PC-9 (cell line): ENCODE data around the gene PRRX2. TPM values are rescaled to one million over a fixed set of nuclear protein-coding genes. Genes with fewer than 3 reads are reported as not detected.
A peak's percentile ranks its signal among the peaks of the same experiment; 100 is the strongest.

Source experiments
- BruUV-seq: library from RNA; stranded (reverse); fragments of 400-500 nt; replicated peaks from 2 replicates; lab custom pipeline; 2021; lab: Mats Ljungman, UMichigan
- CTCF ChIA-PET: fragments of 300-600 bp; sonication (Branson Sonifier 250); formaldehyde crosslinking; loops from one replicate; lab custom pipeline; 2022; ENCODE audit warnings: antibody characterized with exemption; lab: Charles Lee
- POLR2A ChIA-PET: fragments of 300-600 bp; sonication (Branson Sonifier 250); formaldehyde crosslinking; loops from one replicate; lab custom pipeline; 2022; ENCODE audit warnings: antibody characterized with exemption; ENCODE audit not compliant: unreplicated experiment; lab: Charles Lee
- DNase-seq, 2 experiments: peaks; one replicate each; pipeline versions ENCODE4 v3.0.0 to v3.0.0-alpha.2; 2015 to 2022; ENCODE audit warnings: mixed read lengths in 1 of 2
- H2AFZ ChIP-seq: fragments of 200-600 bp; sonication (generic); 2 replicates; pipeline ENCODE4 v1.8.1; 2017; ENCODE audit warnings: antibody characterized with exemption
- H3F3A ChIP-seq: fragments of 200-600 bp; sonication (generic); 2 replicates; pipeline ENCODE4 v1.8.1; 2017; ENCODE audit warnings: antibody characterized with exemption, mild to moderate bottlenecking, low read depth; ENCODE audit not compliant: insufficient read depth
- H3K27ac ChIP-seq: fragments of 200-600 bp; sonication (generic); 2 replicates; pipeline ENCODE4 v1.6.1; 2016; ENCODE audit warnings: mixed run types
- H3K27me3 ChIP-seq: fragments of 200-600 bp; sonication (generic); 2 replicates; pipeline ENCODE4 v1.6.1; 2016; ENCODE audit warnings: low read depth, mixed run types; ENCODE audit not compliant: insufficient read depth
- H3K36me3 ChIP-seq: fragments of 200-600 bp; sonication (generic); 2 replicates; pipeline ENCODE4 v1.6.1; 2016; ENCODE audit warnings: low read depth, mixed run types
- H3K4me1 ChIP-seq: fragments of 200-600 bp; sonication (generic); replicated peaks from 2 replicates; pipeline ENCODE4 v1.6.1; 2016; ENCODE audit warnings: mixed run types; ENCODE audit not compliant: insufficient read depth
- H3K4me2 ChIP-seq: fragments of 200-600 bp; sonication (generic); 2 replicates; pipeline ENCODE4 v1.6.1; 2017; ENCODE audit warnings: mixed run types
- H3K4me3 ChIP-seq: fragments of 200-600 bp; sonication (generic); 2 replicates; pipeline ENCODE4 v1.6.1; 2016; ENCODE audit warnings: mixed run types
- H3K79me2 ChIP-seq: fragments of 200-600 bp; sonication (generic); 2 replicates; pipeline ENCODE4 v1.6.1; 2017; ENCODE audit warnings: low read depth, mixed run types
- H3K9me2 ChIP-seq: fragments of 200-600 bp; sonication (generic); 2 replicates; pipeline ENCODE4 v1.8.1; 2017; ENCODE audit warnings: mild to moderate bottlenecking; ENCODE audit not compliant: insufficient read depth
- H3K9me3 ChIP-seq: fragments of 200-600 bp; sonication (generic); 2 replicates; pipeline ENCODE4 v1.8.1; 2016; ENCODE audit warnings: low read depth; ENCODE audit not compliant: insufficient read depth
- H4K20me1 ChIP-seq: fragments of 200-600 bp; sonication (generic); 2 replicates; pipeline ENCODE4 v1.8.1; 2017; ENCODE audit not compliant: insufficient read depth
- CTCF ChIP-seq: fragments of 200-600 bp; sonication (generic); conservative IDR thresholded peaks from 2 replicates; pipeline ENCODE4 v1.6.1; 2017; ENCODE audit warnings: mixed run types, antibody characterized with exemption, mild to moderate bottlenecking, moderate library complexity
- EZH2 ChIP-seq: fragments of 200-600 bp; sonication (generic); IDR thresholded peaks from 2 replicates; pipeline ENCODE4 v1.8.0; 2017; ENCODE audit warnings: antibody characterized with exemption, low read depth
- intact Hi-C: fragments of 100-400 bp; cut with micrococcal nuclease; formaldehyde crosslinking; loops from one replicate; pipeline ENCODE4 v1.10.0; 2022; ENCODE audit not compliant: unreplicated experiment
- total RNA-seq: library from RNA; stranded (reverse); gene quantifications from 2 replicates; pipeline ENCODE4 v1.2.3, GENCODE V29; 2021

PRRX2 gene
- total RNA-seq, 1 experiment from 2014 or later, result 0.98 TPM

- Histone ChIP-seq H2AFZ (no peak overlapping the region), H3K27ac (no peak overlapping the region), H3K79me2 (no peaks in the 10 kb centered on the region), H3K9me3 (no peaks in the 10 kb centered on the region), H3K27me3 (peaks cover 11% of the 10 kb centered on the region; the same call in 1 of the 2 replicates), H3K36me3 (no peaks in the 10 kb centered on the region), H3K9me2 (no peaks in the 10 kb centered on the region), H3F3A (peaks cover 13% of the 10 kb centered on the region; the same call in 1 of the 2 replicates), H3K4me3 (no peak overlapping the region), H3K4me1 (peaks cover 16% of the 10 kb centered on the region), H4K20me1 (no peaks in the 10 kb centered on the region), H3K4me2 (no peak overlapping the region)
- ChIA-PET CTCF (no interaction called here), POLR2A (no interaction called here)
- no TSS peak for BruUV-seq
- intact Hi-C loops, result no loop called here
- TF ChIP-seq EZH2 (no peak), CTCF (no peak)
- DNase-seq, result no peak
Observed at GRCh38 chr9:129681924-129682323, 16.5 kb downstream of the PRRX2 start.

GRCh38 chr9:129682381-129682780 lies 16.9 kb downstream of the PRRX2 start:
- no peaks in the 10 kb centered on the region for H3K9me2 ChIP-seq
- no peak overlapping the region for H3K27ac ChIP-seq
- peaks cover 13% of the 10 kb centered on the region; the same call in 1 of the 2 replicates for H3F3A ChIP-seq
- POLR2A ChIA-PET, result no interaction called here
- no TSS peak for BruUV-seq
- H3K79me2 ChIP-seq, result no peaks in the 10 kb centered on the region
- H3K9me3 ChIP-seq, result no peaks in the 10 kb centered on the region
- no peak overlapping the region for H3K4me2 ChIP-seq
- H3K4me3 ChIP-seq, result no peak overlapping the region
- intact Hi-C loops, result no loop called here
- no peak overlapping the region for H2AFZ ChIP-seq
- CTCF ChIA-PET, result no interaction called here
- peaks cover 16% of the 10 kb centered on the region for H3K4me1 ChIP-seq
- H4K20me1 ChIP-seq, result no peaks in the 10 kb centered on the region
- TF ChIP-seq CTCF (no peak), EZH2 (no peak)
- no peaks in the 10 kb centered on the region for H3K36me3 ChIP-seq
- peaks cover 9% of the 10 kb centered on the region; the same call in 1 of the 2 replicates for H3K27me3 ChIP-seq
- DNase-seq, result no peak

- H3K4me3 ChIP-seq, result no peak overlapping the region
- no TSS peak for BruUV-seq
- peak overlapping the region; percentile 50 for H3K4me2 ChIP-seq
- ChIA-PET POLR2A (interaction anchor here (0.6 kb wide), 1 partner anchor 575 kb away, joined by 13 read pairs; no protein-coding TSS in a partner anchor), CTCF (interaction anchor here (0.6 kb wide), 1 partner anchor 102 kb away, joined by 5 read pairs; no protein-coding TSS in a partner anchor)
- peaks cover 16% of the 10 kb centered on the region for H3K4me1 ChIP-seq
- TF ChIP-seq EZH2 (no peak), CTCF (no peak)
- H3K9me2 ChIP-seq, result no peaks in the 10 kb centered on the region
- H3K79me2 ChIP-seq, result no peaks in the 10 kb centered on the region
- H3K27ac ChIP-seq, result no peak overlapping the region
- intact Hi-C loops, result no loop called here
- H2AFZ ChIP-seq, result no peak overlapping the region
- peaks cover 13% of the 10 kb centered on the region; the same call in 1 of the 2 replicates for H3F3A ChIP-seq
- H4K20me1 ChIP-seq, result no peaks in the 10 kb centered on the region
- DNase-seq, result peak; percentile 77 to 87
- no peaks in the 10 kb centered on the region for H3K9me3 ChIP-seq
- H3K27me3 ChIP-seq, result no peaks in the 10 kb centered on the region
- no peaks in the 10 kb centered on the region for H3K36me3 ChIP-seq
Observed at GRCh38 chr9:129685220-129685932, 19.9 kb downstream of the PRRX2 start.
